Stimulated activated CD8-positive, alpha-beta memory T cell treated with anti-CD3 and anti-CD28 coated beads, Interleukin-4, amount 100 ng/mL, for 48 hours (primary cell): ENCODE measurements around the gene STRIP2.
"Not testable (repeated sequence)": the region's sequence is repeated elsewhere in the genome, so short reads cannot be mapped to it uniquely, and the experiment has no call there.

Experiments used
- DNase-seq: peaks from one replicate; pipeline ENCODE4 v3.0.0-alpha.2; 2020

Gene STRIP2

GRCh38 chr7:129498021-129498420, 63.8 kb downstream of the STRIP2 start:
- DNase-seq, result no peak

- no peak for DNase-seq
These were observed 65.8 kb downstream of the STRIP2 start for GRCh38 chr7:129499999-129500398.

- DNase-seq, result peak; percentile 91
These were observed 67.8 kb downstream of the STRIP2 start, which contains the start of gene SMKR1 for GRCh38 chr7:129501760-129502707. Gene SMKR1, plus strand, starts transcription at chr7:129502531. Its CDS starts 294 bp downstream, at chr7:129502825.

DNA sequence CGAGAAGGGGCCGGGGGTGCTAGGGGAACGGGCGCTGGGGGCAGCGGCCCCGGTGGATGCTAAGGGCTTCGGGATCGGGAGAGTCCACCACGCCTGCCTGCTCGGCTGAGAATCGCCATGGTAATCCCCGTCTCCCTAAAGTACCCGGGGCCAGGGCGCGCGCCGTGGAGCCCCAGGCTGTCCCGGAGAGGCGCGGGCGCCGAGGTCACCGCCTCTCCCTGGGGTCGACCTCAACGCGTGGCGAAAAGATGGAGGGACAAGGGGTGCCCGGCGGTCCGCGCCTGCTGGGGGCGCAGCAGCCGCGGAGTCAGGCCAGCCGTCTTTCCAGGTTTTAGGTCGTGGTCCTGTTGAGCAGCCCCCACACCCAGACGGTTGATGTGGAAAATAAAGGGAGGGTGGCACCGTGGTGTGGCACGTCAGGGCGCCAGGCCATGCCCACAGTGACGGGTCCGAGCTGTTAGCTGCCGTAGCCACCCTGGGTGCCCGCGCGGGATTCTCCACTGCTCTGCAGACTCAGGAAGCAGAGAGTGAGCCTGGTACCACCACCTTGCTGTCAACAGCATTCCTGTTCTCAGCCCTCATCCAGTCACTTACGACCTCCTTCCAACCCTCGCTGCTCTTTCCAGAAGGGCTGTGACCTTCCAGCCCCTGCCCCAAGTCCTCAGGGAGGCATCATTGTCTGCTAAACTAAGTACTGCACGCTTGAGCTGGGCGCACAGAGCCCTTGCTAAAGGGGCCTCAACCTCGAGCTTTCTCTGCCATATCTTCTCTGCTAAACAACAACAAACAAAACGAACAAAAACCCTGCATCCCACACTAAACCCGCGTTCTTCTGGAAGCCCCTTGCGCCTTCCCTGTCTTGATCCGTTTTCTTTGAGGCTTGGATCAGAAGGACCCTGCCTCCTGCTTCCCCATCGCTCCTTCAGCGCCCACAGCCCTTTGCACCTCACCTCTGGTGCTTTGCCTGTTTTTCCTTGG, 68.8 kb downstream of the STRIP2 start:
- DNase-seq, result peak; percentile 34

DNA sequence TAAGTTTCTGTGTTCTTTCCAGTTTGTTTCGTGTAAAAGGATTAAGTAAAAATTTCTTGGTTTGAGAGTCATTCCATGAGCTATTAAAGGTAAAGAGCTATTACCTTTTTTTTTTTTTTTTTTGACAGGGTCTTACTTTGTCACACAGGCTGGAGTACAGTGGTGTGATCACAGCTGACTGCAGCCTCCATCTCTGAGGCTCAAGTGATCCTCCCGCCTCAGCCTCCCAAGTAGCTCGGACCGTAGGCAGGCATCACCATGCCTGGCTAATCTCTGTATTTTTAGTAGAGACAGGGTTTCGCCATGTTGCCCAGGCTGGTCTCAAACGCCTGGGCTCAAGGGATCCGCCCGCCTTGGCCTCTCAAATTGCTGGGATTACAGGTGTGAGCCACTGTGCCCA, 69.5 kb downstream of the STRIP2 start:
- no peak for DNase-seq

GRCh38 chr7:129512192-129512591, 78.0 kb downstream of the STRIP2 start:
- DNase-seq, result no peak

DNA sequence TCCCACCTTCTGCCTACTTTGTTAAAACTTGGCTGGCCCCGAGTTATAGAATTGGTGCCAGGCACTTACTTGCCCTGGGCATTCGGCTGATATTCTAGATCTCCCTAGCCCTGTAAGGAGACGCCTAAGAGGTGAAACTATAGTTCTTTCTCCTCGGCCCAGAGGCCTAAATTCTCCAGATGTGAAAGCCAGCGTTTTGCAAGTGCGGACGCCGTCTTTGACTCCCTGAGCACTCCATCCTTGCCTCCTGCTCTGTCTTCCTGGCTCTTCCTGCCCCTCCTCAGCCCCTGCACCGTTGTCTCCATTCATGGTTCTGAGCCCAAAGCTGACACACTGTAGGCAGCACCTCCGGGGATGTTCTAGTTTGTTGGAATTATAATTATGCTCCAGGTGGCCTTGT, 79.3 kb downstream of the STRIP2 start:
- no peak for DNase-seq

GRCh38 chr7:129514683-129515082, 80.5 kb downstream of the STRIP2 start:
- DNase-seq, result no peak

DNA sequence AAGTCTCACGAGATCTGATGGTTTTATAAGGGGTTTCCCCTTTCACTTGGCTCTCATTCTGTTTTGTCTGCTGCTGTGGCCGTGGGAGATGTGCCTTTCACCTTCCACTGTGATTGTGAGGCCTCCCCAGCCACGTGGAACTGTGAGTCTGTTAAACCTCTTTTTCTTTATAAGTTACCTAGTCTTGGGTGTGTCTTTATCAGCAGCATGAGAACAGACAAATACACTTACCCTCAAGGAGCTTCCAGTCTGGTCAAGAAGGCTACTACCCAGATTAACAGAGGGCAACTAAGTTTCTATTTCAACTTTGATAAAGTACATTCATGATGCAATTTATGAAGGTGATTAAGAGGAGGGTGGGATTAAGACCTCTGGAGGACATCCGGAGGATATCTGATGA, 81.1 kb downstream of the STRIP2 start:
- no peak for DNase-seq

GRCh38 chr7:129517931-129518330, 83.7 kb downstream of the STRIP2 start:
- no peak for DNase-seq

DNA sequence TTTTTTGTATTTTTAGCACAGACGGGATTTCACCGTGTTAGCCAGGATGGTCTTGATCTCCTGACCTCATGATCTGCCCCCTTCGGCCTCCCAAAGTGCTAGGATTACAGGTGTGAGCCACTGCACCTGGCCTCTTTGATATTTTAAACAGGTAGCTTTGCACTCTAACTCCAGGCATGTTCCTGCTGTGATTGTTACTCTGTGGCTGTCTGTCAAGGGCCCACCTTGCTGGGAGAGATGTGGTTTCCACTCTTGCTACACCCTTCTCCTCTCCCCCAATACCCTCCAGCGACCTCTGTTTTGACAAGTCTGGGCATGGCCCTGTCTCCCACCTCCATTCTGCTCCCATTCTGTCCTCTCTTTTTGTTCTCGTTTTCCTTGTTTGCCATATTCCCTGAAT, 85.2 kb downstream of the STRIP2 start:
- DNase-seq, result no peak

- DNase-seq, result no peak
These were observed 88.1 kb downstream of the STRIP2 start for GRCh38 chr7:129522088-129522970.

DNA sequence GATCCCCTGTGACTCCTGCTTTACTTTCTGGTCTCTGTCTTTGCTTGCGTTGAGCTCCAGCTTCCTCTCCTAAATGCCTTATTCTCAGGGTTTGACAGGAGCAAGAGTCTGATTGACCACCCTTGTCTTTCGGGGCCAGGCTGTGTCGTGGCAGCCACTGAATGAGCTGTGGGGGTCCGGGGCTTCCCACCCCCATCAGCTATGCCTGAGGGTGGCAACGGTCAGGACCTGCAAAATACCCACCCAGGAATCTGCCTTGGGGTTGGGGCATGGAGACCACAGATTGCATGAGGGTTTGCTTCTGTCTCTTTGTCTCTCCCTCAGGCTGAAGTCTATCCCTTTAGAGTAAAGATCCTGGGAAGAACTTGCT, 88.7 kb downstream of the STRIP2 start:
- DNase-seq, result no peak

GRCh38 chr7:129523924-129524323, 89.7 kb downstream of the STRIP2 start:
- DNase-seq, result no peak

- DNase-seq, result not testable (repeated sequence)
These were observed 90.2 kb downstream of the STRIP2 start for GRCh38 chr7:129524405-129524804.

GRCh38 chr7:129525225-129525862, 91.1 kb downstream of the STRIP2 start:
- DNase-seq, result no peak

- DNase-seq, result no peak
These were observed 95.4 kb downstream of the STRIP2 start for GRCh38 chr7:129529643-129530042.

DNA sequence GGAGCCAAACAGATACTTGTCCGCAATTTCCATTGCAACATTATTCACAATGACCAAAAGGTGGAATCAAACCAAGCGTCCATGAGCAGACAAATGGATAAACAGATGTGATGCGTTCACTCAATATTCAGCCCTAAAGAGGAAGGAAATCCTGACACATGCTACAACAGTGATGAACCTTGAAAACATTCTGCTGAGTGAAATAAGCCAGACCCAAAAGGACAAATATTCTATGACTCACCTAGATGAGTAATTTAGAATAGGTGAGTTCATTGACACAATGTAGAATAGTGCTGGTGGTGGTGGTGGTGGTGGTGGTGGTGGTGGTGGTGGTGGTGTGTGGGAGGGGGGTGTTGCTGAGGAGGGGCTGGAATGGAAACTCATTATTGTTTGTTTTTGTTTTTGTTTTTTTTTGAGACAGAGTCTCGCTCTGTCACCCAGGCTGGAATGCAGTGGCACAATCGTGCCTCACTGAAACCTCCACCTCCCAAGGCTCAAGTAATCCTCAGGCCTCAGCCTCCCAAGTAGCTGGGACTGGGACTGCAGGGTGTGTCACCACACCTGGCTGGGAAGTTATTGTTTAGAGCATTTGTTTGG, 96.7 kb downstream of the STRIP2 start:
- DNase-seq, result peak; percentile 59

DNA sequence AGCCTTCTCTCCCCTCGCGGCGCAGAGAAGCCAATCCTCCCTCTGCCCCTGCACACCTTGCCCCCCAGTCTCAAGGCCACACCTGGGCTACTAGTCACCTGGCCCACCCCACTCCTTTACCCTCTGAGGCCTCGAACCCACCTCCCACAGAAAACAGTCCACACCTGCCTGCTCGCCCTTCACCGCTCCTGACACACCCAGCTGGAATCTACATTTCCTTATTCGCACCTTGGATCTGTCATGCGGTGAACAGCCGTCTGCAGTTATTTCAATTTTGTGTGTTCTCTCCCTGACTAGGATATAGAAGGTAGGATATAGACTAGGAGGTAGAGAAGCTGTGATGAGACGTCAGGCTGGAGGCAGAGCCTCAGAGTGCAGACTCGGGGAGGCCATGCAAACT, 97.5 kb downstream of the STRIP2 start:
- no peak for DNase-seq

- no peak for DNase-seq
These were observed 98.1 kb downstream of the STRIP2 start for GRCh38 chr7:129532375-129532774.

DNA sequence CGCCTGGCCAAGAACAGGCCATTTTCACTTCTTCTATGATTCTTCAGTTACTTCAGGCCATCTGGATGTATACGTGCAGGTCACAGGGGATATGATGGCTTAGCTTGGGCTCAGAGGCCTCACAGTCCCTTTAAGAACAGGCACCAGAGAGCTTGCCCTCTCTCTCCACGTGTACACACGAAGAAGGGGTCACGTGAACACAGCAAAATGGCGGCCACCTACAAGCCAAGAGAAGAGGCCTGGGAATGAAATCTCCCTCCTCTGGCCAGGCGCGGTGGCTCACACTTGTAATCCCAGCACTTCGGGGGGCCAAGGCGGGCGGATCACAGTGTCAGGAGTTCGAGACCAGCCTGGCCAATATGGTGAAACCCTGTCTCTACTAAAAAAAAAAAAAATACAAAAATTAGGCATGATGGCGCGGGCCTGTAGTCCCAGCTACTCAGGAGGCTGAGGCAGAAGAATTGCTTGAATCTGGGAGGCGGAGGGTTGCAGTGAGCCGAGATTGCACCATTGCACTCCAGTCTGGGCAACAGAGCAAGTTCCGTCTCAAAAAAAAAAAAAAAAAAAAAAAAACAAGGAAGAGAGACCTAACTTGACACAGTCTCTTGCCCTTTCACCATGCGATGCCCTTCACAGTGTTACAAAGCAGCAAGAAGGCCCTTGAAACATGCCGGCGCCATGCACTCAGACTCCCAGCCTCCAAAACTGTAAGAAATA, 100.5 kb downstream of the STRIP2 start:
- not testable (repeated sequence) for DNase-seq
